PC-9 (cell line): ENCODE results near the gene GLTP. TPM values are rescaled to one million over a fixed set of nuclear protein-coding genes. Genes with fewer than 3 reads are reported as not detected.

Source experiments
- BruUV-seq: library from RNA; stranded (reverse); fragments of 400-500 nt; replicated peaks from 2 replicates; lab custom pipeline; 2021; lab: Mats Ljungman, UMichigan
- CTCF ChIA-PET: fragments of 300-600 bp; sonication (Branson Sonifier 250); formaldehyde crosslinking; loops from one replicate; lab custom pipeline; 2022; ENCODE audit warnings: antibody characterized with exemption; lab: Charles Lee
- POLR2A ChIA-PET: fragments of 300-600 bp; sonication (Branson Sonifier 250); formaldehyde crosslinking; loops from one replicate; lab custom pipeline; 2022; ENCODE audit warnings: antibody characterized with exemption; ENCODE audit not compliant: unreplicated experiment; lab: Charles Lee
- DNase-seq, 2 experiments: peaks; one replicate each; pipeline versions ENCODE4 v3.0.0 to v3.0.0-alpha.2; 2015 to 2022; ENCODE audit warnings: mixed read lengths in 1 of 2
- H2AFZ ChIP-seq: fragments of 200-600 bp; sonication (generic); 2 replicates; pipeline ENCODE4 v1.8.1; 2017; ENCODE audit warnings: antibody characterized with exemption
- H3F3A ChIP-seq: fragments of 200-600 bp; sonication (generic); 2 replicates; pipeline ENCODE4 v1.8.1; 2017; ENCODE audit warnings: antibody characterized with exemption, mild to moderate bottlenecking, low read depth; ENCODE audit not compliant: insufficient read depth
- H3K27ac ChIP-seq: fragments of 200-600 bp; sonication (generic); 2 replicates; pipeline ENCODE4 v1.6.1; 2016; ENCODE audit warnings: mixed run types
- H3K27me3 ChIP-seq: fragments of 200-600 bp; sonication (generic); 2 replicates; pipeline ENCODE4 v1.6.1; 2016; ENCODE audit warnings: low read depth, mixed run types; ENCODE audit not compliant: insufficient read depth
- H3K36me3 ChIP-seq: fragments of 200-600 bp; sonication (generic); 2 replicates; pipeline ENCODE4 v1.6.1; 2016; ENCODE audit warnings: low read depth, mixed run types
- H3K4me1 ChIP-seq: fragments of 200-600 bp; sonication (generic); replicated peaks from 2 replicates; pipeline ENCODE4 v1.6.1; 2016; ENCODE audit warnings: mixed run types; ENCODE audit not compliant: insufficient read depth
- H3K4me2 ChIP-seq: fragments of 200-600 bp; sonication (generic); 2 replicates; pipeline ENCODE4 v1.6.1; 2017; ENCODE audit warnings: mixed run types
- H3K4me3 ChIP-seq: fragments of 200-600 bp; sonication (generic); 2 replicates; pipeline ENCODE4 v1.6.1; 2016; ENCODE audit warnings: mixed run types
- H3K79me2 ChIP-seq: fragments of 200-600 bp; sonication (generic); 2 replicates; pipeline ENCODE4 v1.6.1; 2017; ENCODE audit warnings: low read depth, mixed run types
- H3K9me2 ChIP-seq: fragments of 200-600 bp; sonication (generic); 2 replicates; pipeline ENCODE4 v1.8.1; 2017; ENCODE audit warnings: mild to moderate bottlenecking; ENCODE audit not compliant: insufficient read depth
- H3K9me3 ChIP-seq: fragments of 200-600 bp; sonication (generic); 2 replicates; pipeline ENCODE4 v1.8.1; 2016; ENCODE audit warnings: low read depth; ENCODE audit not compliant: insufficient read depth
- H4K20me1 ChIP-seq: fragments of 200-600 bp; sonication (generic); 2 replicates; pipeline ENCODE4 v1.8.1; 2017; ENCODE audit not compliant: insufficient read depth
- CTCF ChIP-seq: fragments of 200-600 bp; sonication (generic); conservative IDR thresholded peaks from 2 replicates; pipeline ENCODE4 v1.6.1; 2017; ENCODE audit warnings: mixed run types, antibody characterized with exemption, mild to moderate bottlenecking, moderate library complexity
- EZH2 ChIP-seq: fragments of 200-600 bp; sonication (generic); IDR thresholded peaks from 2 replicates; pipeline ENCODE4 v1.8.0; 2017; ENCODE audit warnings: antibody characterized with exemption, low read depth
- intact Hi-C: fragments of 100-400 bp; cut with micrococcal nuclease; formaldehyde crosslinking; loops from one replicate; pipeline ENCODE4 v1.10.0; 2022; ENCODE audit not compliant: unreplicated experiment
- total RNA-seq: library from RNA; stranded (reverse); gene quantifications from 2 replicates; pipeline ENCODE4 v1.2.3, GENCODE V29; 2021

GLTP gene
- total RNA-seq, 1 experiment from 2014 or later, result 30.3 TPM

GRCh38 chr12:109818905-109819500 is 61.3 kb downstream of the GLTP start:
- Histone ChIP-seq H3K9me2 (no peaks in the 10 kb centered on the region), H4K20me1 (no peaks in the 10 kb centered on the region), H3K4me3 (no peak overlapping the region), H3K27ac (no peak overlapping the region), H3K36me3 (no peaks in the 10 kb centered on the region), H3K4me1 (peaks cover 26% of the 10 kb centered on the region), H3K79me2 (no peaks in the 10 kb centered on the region), H3F3A (peaks cover 18% of the 10 kb centered on the region), H3K27me3 (no peaks in the 10 kb centered on the region), H3K4me2 (peak overlapping the region; percentile 34; the same call in 1 of the 2 replicates), H3K9me3 (no peaks in the 10 kb centered on the region), H2AFZ (no peak overlapping the region)
- ChIA-PET POLR2A (interaction anchor here (0.5 to 0.6 kb wide), 2 partner anchors 45 to 342 kb away, joined by 3 to 5 read pairs; partner anchors contain the start of genes KCTD10 and UBE3B), CTCF (no interaction called here)
- peak in 1 of 2 experiments; percentile 82 for DNase-seq
- BruUV-seq, result no TSS peak
- intact Hi-C loops, result no loop called here
- no peak for TF ChIP-seq CTCF

- H3K27me3 ChIP-seq, result no peaks in the 10 kb centered on the region
Measured at GRCh38 chr12:109818253-109818652, 62.1 kb downstream of the GLTP start.

GRCh38 chr12:109817627-109818231 is 62.6 kb downstream of the GLTP start:
- Histone ChIP-seq H2AFZ (no peak overlapping the region), H3F3A (peaks cover 10% of the 10 kb centered on the region), H3K4me2 (no peak overlapping the region), H3K27ac (no peak overlapping the region), H4K20me1 (no peaks in the 10 kb centered on the region), H3K9me3 (no peaks in the 10 kb centered on the region), H3K79me2 (no peaks in the 10 kb centered on the region), H3K4me3 (no peak overlapping the region), H3K4me1 (peaks cover 17% of the 10 kb centered on the region), H3K36me3 (no peaks in the 10 kb centered on the region), H3K9me2 (no peaks in the 10 kb centered on the region), H3K27me3 (no peaks in the 10 kb centered on the region)
- intact Hi-C loops, result no loop called here
- no TSS peak for BruUV-seq
- no peak for TF ChIP-seq CTCF
- TF ChIP-seq EZH2, result no peak
- DNase-seq, result no peak
- POLR2A ChIA-PET, result no interaction called here
- CTCF ChIA-PET, result interaction anchor here (1.1 kb wide), 1 partner anchor 23 kb away, joined by 3 read pairs; no protein-coding TSS in a partner anchor

More at GRCh38 chr12:109818253-109818652, 62.1 kb downstream of the GLTP start:
- H2AFZ ChIP-seq, result no peak overlapping the region
- peaks cover 11% of the 10 kb centered on the region for H3F3A ChIP-seq
- H4K20me1 ChIP-seq, result no peaks in the 10 kb centered on the region
- BruUV-seq, result no TSS peak
- peaks cover 22% of the 10 kb centered on the region for H3K4me1 ChIP-seq
- H3K79me2 ChIP-seq, result no peaks in the 10 kb centered on the region
- no peak overlapping the region for H3K27ac ChIP-seq
- ChIA-PET CTCF (interaction anchor here (1.1 kb wide), 1 partner anchor 22 kb away, joined by 3 read pairs; no protein-coding TSS in a partner anchor), POLR2A (interaction anchor here (0.5 to 0.6 kb wide), 2 partner anchors 44 to 341 kb away, joined by 3 to 5 read pairs; partner anchors contain the start of genes KCTD10 and UBE3B)
- no peak for DNase-seq
- no peak overlapping the region for H3K4me2 ChIP-seq
- H3K4me3 ChIP-seq, result no peak overlapping the region
- H3K9me2 ChIP-seq, result no peaks in the 10 kb centered on the region
- H3K36me3 ChIP-seq, result no peaks in the 10 kb centered on the region
- intact Hi-C loops, result no loop called here
- no peaks in the 10 kb centered on the region for H3K9me3 ChIP-seq
- TF ChIP-seq EZH2, result no peak
- TF ChIP-seq CTCF, result no peak
